GM23338 (cell line): Measurements from ENCODE around the gene SLC19A2. TPM values are rescaled to one million over a fixed set of nuclear protein-coding genes. Genes with fewer than 3 reads are reported as not detected.

Source experiments
- ATAC-seq: fragments of 200-7000 bp; cut with Tn5 transposase; 3 replicates; pipeline ENCODE4 v1.9.1; 2020
- DNase-seq: peaks from one replicate; pipeline ENCODE4 v3.0.0-alpha.2; 2015; ENCODE audit warnings: low spot score
- H2AFZ ChIP-seq: fragments of 200-600 bp; sonication (generic); 2 replicates; pipeline ENCODE4 v1.8.0; 2016; ENCODE audit warnings: antibody characterized with exemption, mild to moderate bottlenecking, moderate library complexity
- H3F3A ChIP-seq: fragments of 200-600 bp; sonication (generic); replicated peaks from 2 replicates; pipeline ENCODE4 v1.8.0; 2017; ENCODE audit warnings: antibody characterized with exemption, mixed run types, low read depth
- H3K27ac ChIP-seq: fragments of 200-600 bp; sonication (generic); 2 replicates; pipeline ENCODE4 v1.6.1; 2016; ENCODE audit warnings: low read depth
- H3K27me3 ChIP-seq: fragments of 200-600 bp; sonication (generic); 2 replicates; pipeline ENCODE4 v1.8.0; 2016; ENCODE audit warnings: mild to moderate bottlenecking, mixed run types, moderate library complexity; ENCODE audit not compliant: insufficient read depth
- H3K36me3 ChIP-seq: fragments of 200-600 bp; sonication (generic); 2 replicates; pipeline ENCODE4 v1.8.0; 2016; ENCODE audit warnings: mild to moderate bottlenecking; ENCODE audit not compliant: insufficient read depth
- H3K4me1 ChIP-seq: fragments of 200-600 bp; sonication (generic); 2 replicates; pipeline ENCODE4 v1.8.0; 2016; ENCODE audit warnings: mild to moderate bottlenecking, moderate library complexity; ENCODE audit not compliant: insufficient read depth
- H3K4me2 ChIP-seq: fragments of 200-600 bp; sonication (generic); 2 replicates; pipeline ENCODE4 v1.7.1; 2017; ENCODE audit warnings: mixed run types
- H3K4me3 ChIP-seq: fragments of 200-600 bp; sonication (generic); 2 replicates; pipeline ENCODE4 v1.6.1; 2016; ENCODE audit warnings: mixed run types
- H3K79me2 ChIP-seq: fragments of 200-600 bp; sonication (generic); replicated peaks from 2 replicates; pipeline ENCODE4 v1.8.0; 2017; ENCODE audit warnings: mild to moderate bottlenecking; ENCODE audit not compliant: insufficient read depth
- H3K9me2 ChIP-seq: fragments of 200-600 bp; sonication (generic); 2 replicates; pipeline ENCODE4 v1.8.0; 2017; ENCODE audit not compliant: insufficient read depth
- H4K20me1 ChIP-seq: fragments of 200-600 bp; sonication (generic); replicated peaks from 2 replicates; pipeline ENCODE4 v1.8.0; 2017; ENCODE audit warnings: mild to moderate bottlenecking; ENCODE audit not compliant: insufficient read depth
- H3K27ac Mint-ChIP-seq: 2 replicates; pipeline ENCODE4 v1.8.0; 2020; ENCODE audit warnings: inconsistent platforms, mild to moderate bottlenecking, moderate library complexity, mixed read lengths
- H3K27me3 Mint-ChIP-seq: 3 replicates; pipeline ENCODE4 v1.8.0; 2022; ENCODE audit warnings: low read depth, mild to moderate bottlenecking, moderate library complexity, mixed read lengths, inconsistent platforms; ENCODE audit not compliant: insufficient read depth, poor library complexity
- H3K36me3 Mint-ChIP-seq: 3 replicates; pipeline ENCODE4 v1.8.0; 2021; ENCODE audit warnings: low read depth, mild to moderate bottlenecking, inconsistent platforms, moderate library complexity, mixed read lengths
- H3K4me1 Mint-ChIP-seq: 3 replicates; pipeline ENCODE4 v1.8.0; 2020; ENCODE audit warnings: mild to moderate bottlenecking, inconsistent platforms, mixed read lengths
- H3K4me3 Mint-ChIP-seq: 3 replicates; pipeline ENCODE4 v1.8.0; 2021; ENCODE audit warnings: moderate library complexity, mild to moderate bottlenecking, inconsistent platforms, mixed read lengths
- H3K9me3 Mint-ChIP-seq: 3 replicates; pipeline ENCODE4 v1.8.0; 2020; ENCODE audit warnings: moderate library complexity, mild to moderate bottlenecking, inconsistent platforms, mixed read lengths
- CREB1 ChIP-seq: fragments of 250-450 bp; sonication (Bioruptor Pico); IDR thresholded peaks from 2 replicates; pipeline ENCODE4 v1.5.0; 2020; ENCODE audit warnings: low read depth, mild to moderate bottlenecking, moderate library complexity
- EZH2 ChIP-seq: fragments of 200-600 bp; sonication (generic); IDR thresholded peaks from one replicate; pipeline ENCODE4 v1.8.0; 2017; ENCODE audit warnings: antibody characterized with exemption, mild to moderate bottlenecking, low read depth; ENCODE audit not compliant: unreplicated experiment
- POLR2AphosphoS5 ChIP-seq: IDR thresholded peaks from 2 replicates; pipeline ENCODE4 v1.6.1; 2016; ENCODE audit warnings: antibody characterized with exemption, low read depth
- REST ChIP-seq: IDR thresholded peaks from one replicate; pipeline ENCODE4 v1.6.1; 2018; ENCODE audit warnings: antibody characterized with exemption; ENCODE audit not compliant: unreplicated experiment
- ZNF114 ChIP-seq: fragments of 250-450 bp; sonication (Bioruptor Pico); IDR thresholded peaks from 2 replicates; pipeline ENCODE4 v1.5.0; 2020; ENCODE audit warnings: mild to moderate bottlenecking, moderate library complexity
- long read RNA-seq: library from polyadenylated mRNA; unstranded; transcript quantifications from one replicate; pipeline ENCODE4 v2.0.0, GENCODE V29; 2020; ENCODE audit not compliant: unreplicated experiment
- polyA plus RNA-seq: library from polyadenylated mRNA; unstranded; fragments of >200 nt; fragmentation: Nextera tagmentation; extraction: Ambion mirVana; gene quantifications from 2 replicates; pipeline ENCODE4 v1.2.1, GENCODE V29; 2016
- total RNA-seq: library from RNA; depleted of rRNA; stranded (reverse); fragments of >200 nt; shearing (Covaris generic); gene quantifications from 2 replicates; pipeline ENCODE4 v1.2.3, GENCODE V29; 2014; rRNA removed
- TF ChIP-seq, protein P1 (sequence below), 2 experiments: fragments of 200-600 bp in 1 of 2; sonication (generic) in 1 of 2; conservative IDR thresholded peaks; 2 replicates each; pipeline versions ENCODE4 v1.5.1 to v1.6.1; 2016 to 2017; ENCODE audit warnings: antibody characterized with exemption in 2 of 2, low read depth in 2 of 2, mild to moderate bottlenecking in 2 of 2, moderate library complexity in 1 of 2
- TF ChIP-seq, protein P2 (sequence below): IDR thresholded peaks from 2 replicates; pipeline ENCODE4 v1.6.1; 2016; ENCODE audit warnings: antibody characterized with exemption

Gene SLC19A2, protein sequence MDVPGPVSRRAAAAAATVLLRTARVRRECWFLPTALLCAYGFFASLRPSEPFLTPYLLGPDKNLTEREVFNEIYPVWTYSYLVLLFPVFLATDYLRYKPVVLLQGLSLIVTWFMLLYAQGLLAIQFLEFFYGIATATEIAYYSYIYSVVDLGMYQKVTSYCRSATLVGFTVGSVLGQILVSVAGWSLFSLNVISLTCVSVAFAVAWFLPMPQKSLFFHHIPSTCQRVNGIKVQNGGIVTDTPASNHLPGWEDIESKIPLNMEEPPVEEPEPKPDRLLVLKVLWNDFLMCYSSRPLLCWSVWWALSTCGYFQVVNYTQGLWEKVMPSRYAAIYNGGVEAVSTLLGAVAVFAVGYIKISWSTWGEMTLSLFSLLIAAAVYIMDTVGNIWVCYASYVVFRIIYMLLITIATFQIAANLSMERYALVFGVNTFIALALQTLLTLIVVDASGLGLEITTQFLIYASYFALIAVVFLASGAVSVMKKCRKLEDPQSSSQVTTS
- total RNA-seq, result 39.1 and 42.8 TPM in 2 replicates
- 9.9 and 11.1 TPM in 2 replicates for polyA plus RNA-seq
- long read RNA-seq, partial matches to known transcripts, result 1 of 5 reads
- long read RNA-seq, other reads (novel, unspliced or antisense), result 3 of 5 reads

GRCh38 chr1:169485431-169486280 is at the start of gene SLC19A2:
TSS of gene SLC19A2 (minus strand) at chr1:169485944. CDS start at chr1:169485766, 178 bp downstream.
- no peaks in the 10 kb centered on the region for H3K27me3 ChIP-seq
- TF ChIP-seq ZNF114 (CRISPR knock-in tag) (no peak), POLR2AphosphoS5 (peak; percentile 94), CREB1 (CRISPR knock-in tag) (peak; percentile 87), EZH2 (no peak)
- TF ChIP-seq, protein P1, sequence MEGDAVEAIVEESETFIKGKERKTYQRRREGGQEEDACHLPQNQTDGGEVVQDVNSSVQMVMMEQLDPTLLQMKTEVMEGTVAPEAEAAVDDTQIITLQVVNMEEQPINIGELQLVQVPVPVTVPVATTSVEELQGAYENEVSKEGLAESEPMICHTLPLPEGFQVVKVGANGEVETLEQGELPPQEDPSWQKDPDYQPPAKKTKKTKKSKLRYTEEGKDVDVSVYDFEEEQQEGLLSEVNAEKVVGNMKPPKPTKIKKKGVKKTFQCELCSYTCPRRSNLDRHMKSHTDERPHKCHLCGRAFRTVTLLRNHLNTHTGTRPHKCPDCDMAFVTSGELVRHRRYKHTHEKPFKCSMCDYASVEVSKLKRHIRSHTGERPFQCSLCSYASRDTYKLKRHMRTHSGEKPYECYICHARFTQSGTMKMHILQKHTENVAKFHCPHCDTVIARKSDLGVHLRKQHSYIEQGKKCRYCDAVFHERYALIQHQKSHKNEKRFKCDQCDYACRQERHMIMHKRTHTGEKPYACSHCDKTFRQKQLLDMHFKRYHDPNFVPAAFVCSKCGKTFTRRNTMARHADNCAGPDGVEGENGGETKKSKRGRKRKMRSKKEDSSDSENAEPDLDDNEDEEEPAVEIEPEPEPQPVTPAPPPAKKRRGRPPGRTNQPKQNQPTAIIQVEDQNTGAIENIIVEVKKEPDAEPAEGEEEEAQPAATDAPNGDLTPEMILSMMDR (conservative IDR thresholded peaks at IDR 0.05; ENCODE audit: low read depth in 2 of 2), result peak in 1 of 2 experiments; percentile 27; a peak in 3 of 4 replicates
- TF ChIP-seq, protein P2, sequence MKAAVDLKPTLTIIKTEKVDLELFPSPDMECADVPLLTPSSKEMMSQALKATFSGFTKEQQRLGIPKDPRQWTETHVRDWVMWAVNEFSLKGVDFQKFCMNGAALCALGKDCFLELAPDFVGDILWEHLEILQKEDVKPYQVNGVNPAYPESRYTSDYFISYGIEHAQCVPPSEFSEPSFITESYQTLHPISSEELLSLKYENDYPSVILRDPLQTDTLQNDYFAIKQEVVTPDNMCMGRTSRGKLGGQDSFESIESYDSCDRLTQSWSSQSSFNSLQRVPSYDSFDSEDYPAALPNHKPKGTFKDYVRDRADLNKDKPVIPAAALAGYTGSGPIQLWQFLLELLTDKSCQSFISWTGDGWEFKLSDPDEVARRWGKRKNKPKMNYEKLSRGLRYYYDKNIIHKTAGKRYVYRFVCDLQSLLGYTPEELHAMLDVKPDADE, result peak; percentile 44; the same call in 1 of the 2 replicates
- peaks cover 7% of the 10 kb centered on the region; the same call in 1 of the 2 replicates for H4K20me1 ChIP-seq
- H3F3A ChIP-seq, result no peaks in the 10 kb centered on the region; the same call in 1 of the 2 replicates
- peak; percentile 98 for DNase-seq
- H3K9me2 ChIP-seq, result no peaks in the 10 kb centered on the region
- peaks cover 46% of the 10 kb centered on the region for H3K79me2 ChIP-seq
- H3K4me2 ChIP-seq, result peak within 1 kb of the TSS; percentile 91
- no peaks in the 10 kb centered on the region for H3K36me3 Mint-ChIP-seq
- peak within 1 kb of the TSS; percentile 97 for H3K27ac Mint-ChIP-seq
- peak within 1 kb of the TSS; percentile 94 for H3K27ac ChIP-seq
- H3K27me3 Mint-ChIP-seq, result peaks cover 2% of the 10 kb centered on the region
- H3K9me3 Mint-ChIP-seq, result no peaks in the 10 kb centered on the region
- H2AFZ ChIP-seq, result peak within 1 kb of the TSS; percentile 78
- peak within 1 kb of the TSS; percentile 73 for H3K4me3 ChIP-seq
- peaks cover 59% of the 10 kb centered on the region for H3K4me1 Mint-ChIP-seq
- no peaks in the 10 kb centered on the region for H3K36me3 ChIP-seq
- H3K4me3 Mint-ChIP-seq, result peak within 1 kb of the TSS; percentile 86
- peak; percentile 96 for ATAC-seq
- peaks cover 48% of the 10 kb centered on the region for H3K4me1 ChIP-seq

GRCh38 chr1:169534653-169535052 is 48.9 kb upstream of the SLC19A2 start:
- ATAC-seq (no peak), DNase-seq (no peak)
- no peak for TF ChIP-seq REST
- TF ChIP-seq, protein P2, result no peak

More at GRCh38 chr1:169534653-169535052, 48.9 kb upstream of the SLC19A2 start:
- Histone ChIP-seq H3K4me3 (no peak overlapping the region), H3K27me3 (no peaks in the 10 kb centered on the region), H3K79me2 (no peaks in the 10 kb centered on the region), H3F3A (no peaks in the 10 kb centered on the region), H2AFZ (no peak overlapping the region), H3K27ac (no peak overlapping the region), H3K9me2 (no peaks in the 10 kb centered on the region), H3K4me2 (no peak overlapping the region), H3K4me1 (peaks cover 9% of the 10 kb centered on the region; the same call in 1 of the 2 replicates), H3K36me3 (no peaks in the 10 kb centered on the region), H4K20me1 (no peaks in the 10 kb centered on the region)
- Mint-ChIP-seq H3K4me1 (peaks cover 10% of the 10 kb centered on the region), H3K36me3 (no peaks in the 10 kb centered on the region), H3K4me3 (no peak overlapping the region), H3K9me3 (no peaks in the 10 kb centered on the region; the same call in 2 of the 3 replicates), H3K27ac (no peak overlapping the region), H3K27me3 (no peaks in the 10 kb centered on the region)
